Measurements from ENCODE around the gene CENPK.

- TF ChIP-seq CTCF (IDR thresholded peaks at IDR 0.05), result no peak
- TF ChIP-seq POLR2A (IDR thresholded peaks at IDR 0.05), result no peak
These were observed 77.6 kb downstream of the CENPK start for GRCh38 chr5:65485405-65485804.

All from vagina (tissue), 2 donors.